GM19438 (cell line): ENCODE results near the gene BTBD16.

Experiments used
- ATAC-seq: cut with Tn5 transposase; IDR thresholded peaks from one replicate; pipeline ENCODE4 v1.9.1; 2021; ENCODE audit warnings: low read depth; ENCODE audit not compliant: unreplicated experiment

BTBD16 gene

DNA sequence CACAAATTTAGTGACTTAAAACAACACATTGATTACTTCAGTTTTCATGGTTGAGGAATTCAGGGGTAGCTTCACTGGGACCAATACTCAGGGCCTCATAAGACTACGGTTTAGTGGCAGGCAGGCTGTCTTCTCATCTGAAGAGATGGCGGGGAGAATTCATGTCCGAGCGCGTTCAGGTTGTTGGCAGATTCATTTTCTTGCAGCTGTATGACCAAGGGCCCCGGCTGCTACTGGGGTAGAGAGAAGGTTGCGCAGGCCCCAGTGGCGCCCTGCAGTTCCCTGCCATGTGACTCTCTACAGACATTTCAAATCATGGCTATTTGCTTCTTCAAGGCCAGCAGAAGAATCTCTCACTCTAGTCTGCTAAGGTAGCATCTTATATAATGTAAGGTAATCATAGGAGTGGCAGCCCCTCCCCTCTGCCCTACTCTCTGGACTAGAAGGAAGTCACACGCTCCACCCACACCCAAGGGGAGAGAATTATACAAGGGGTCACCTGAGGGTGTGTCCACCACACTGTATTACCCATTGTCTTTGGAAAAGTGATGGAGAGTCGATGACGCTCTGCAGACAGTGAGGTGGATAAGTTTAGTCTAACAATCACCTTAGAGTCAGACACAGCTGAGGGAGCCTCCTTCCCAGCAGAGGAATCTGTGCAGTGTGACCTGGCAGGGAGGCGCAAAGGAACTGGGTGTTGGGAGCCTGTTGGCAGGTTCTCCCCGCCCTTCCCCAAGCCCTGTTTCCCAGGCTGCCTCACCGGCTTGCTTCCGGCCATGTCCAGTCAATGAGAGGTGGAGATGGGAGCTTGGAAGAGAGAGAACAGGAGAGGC, 67.7 kb downstream of the BTBD16 start:
- ATAC-seq: no peak

DNA sequence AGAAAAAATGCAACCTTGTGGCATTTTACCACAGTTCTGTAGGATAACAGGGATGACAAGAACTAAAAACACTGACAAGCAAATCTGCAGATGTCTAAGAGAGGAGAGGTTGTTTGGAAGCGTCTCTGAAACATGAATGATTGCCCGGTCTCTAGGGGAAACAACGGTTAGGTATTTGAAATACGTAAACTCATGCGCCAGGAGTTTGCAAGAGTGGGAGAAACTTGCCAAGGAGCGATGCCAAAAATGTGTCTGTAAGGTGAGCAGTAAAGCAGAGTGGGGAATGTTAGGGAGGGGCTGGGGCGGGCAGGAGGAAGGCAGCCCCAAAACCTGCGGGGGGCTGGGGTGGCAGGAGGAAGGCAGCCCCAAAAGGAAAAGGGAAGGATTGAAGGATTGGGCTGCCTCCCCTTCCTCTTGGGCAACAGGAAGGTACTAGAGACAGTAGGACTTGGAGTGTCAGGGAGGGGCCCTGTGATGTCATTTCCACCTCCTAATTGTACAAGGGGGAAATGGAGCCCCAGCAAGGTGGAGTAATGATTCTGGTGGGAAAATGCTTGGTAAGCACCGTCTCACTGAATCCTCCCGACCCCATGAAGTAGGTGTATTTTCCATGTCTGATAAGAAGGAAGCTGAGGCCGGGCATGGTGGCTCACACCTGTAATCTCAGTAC, 70.2 kb downstream of the BTBD16 start:
- no peak for ATAC-seq

DNA sequence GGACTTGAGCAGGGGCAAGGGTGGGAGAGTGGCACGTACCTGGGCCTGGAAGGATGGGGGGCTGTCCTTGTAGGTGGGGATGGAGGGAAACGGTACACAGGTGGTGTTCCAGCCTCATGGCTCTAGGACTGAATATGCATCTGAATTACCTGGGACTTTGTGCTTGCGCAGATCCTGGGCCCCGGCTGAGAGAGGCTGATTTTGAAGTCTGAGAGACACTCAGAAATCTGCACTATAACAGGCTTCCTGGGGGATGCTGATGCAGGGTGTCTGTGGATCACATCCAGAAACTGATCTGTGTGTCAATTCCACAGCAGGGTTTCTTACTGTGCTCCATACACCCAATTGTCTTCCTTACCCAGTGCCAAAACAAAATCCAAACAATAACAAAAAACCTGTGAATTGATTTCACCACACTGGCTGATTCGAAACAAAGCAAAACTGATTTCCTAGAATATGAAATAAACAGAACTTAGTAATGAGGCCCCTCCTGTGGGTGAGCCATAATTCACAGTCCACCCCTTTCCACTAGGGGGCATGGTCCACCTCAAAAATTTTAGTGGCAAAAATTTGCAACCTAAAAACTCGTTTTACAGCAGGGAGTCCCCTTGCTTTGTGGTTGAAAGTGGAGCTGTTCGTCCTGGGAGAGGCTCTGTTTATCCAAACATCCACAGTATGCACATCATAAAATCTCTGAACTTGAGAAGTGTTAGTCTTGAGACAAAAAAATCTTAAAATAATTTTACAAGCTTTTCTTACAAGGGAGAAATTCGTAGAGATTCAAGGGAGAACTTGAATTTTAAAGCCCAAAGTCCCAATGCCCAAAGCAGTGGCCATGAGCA, 71.4 kb downstream of the BTBD16 start:
- no peak for ATAC-seq

DNA sequence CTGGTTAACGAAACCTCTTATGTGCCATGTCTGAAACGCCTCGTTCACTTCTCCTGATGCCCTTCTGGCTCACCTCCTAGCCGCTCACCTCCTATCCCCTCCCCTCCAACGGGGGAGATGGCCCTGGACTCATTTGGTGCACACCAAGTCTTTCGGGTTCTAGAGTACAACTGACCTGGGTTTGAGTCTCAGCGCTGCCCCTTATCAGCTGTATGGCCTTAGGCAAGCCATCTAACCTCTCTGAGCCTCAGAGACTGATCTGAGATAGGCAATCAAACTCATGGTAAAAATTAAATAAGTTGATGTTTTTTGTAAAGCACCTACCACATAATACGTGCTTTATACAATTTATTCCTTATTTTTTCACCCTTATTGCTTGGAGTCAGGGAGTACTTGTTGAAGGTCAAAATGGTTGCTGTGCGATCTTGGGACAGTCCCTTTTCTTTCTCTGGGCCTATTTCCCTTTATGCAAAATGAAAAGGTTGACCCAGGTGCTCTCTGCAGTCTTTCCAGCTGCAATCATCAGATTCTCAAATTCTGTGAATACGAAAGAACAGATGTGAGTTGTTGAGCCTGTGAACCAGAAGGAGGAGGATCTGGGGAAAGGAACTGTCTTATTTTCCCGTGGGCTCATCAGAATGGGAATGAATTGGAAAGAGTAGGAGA, 72.2 kb downstream of the BTBD16 start:
- no peak for ATAC-seq

DNA sequence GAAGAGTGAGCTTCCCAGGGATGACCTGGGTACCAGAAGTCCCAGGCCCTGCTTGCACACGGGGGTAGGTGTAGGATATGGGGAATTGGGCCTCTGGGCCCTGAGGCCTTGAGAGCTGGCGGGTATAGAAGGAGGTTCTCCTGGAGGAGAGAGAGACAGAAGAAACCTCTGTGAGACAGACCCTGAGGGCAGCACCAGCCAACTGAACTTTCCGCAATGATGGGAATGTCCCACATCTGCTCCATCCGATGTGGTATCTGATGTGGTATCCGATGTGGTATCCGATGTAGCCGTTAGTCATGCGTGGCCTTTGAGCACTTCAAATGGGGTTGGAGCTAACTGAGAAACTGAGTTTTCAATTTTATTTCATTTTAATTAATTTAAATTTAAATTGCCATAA, 72.8 kb downstream of the BTBD16 start:
- no peak for ATAC-seq

DNA sequence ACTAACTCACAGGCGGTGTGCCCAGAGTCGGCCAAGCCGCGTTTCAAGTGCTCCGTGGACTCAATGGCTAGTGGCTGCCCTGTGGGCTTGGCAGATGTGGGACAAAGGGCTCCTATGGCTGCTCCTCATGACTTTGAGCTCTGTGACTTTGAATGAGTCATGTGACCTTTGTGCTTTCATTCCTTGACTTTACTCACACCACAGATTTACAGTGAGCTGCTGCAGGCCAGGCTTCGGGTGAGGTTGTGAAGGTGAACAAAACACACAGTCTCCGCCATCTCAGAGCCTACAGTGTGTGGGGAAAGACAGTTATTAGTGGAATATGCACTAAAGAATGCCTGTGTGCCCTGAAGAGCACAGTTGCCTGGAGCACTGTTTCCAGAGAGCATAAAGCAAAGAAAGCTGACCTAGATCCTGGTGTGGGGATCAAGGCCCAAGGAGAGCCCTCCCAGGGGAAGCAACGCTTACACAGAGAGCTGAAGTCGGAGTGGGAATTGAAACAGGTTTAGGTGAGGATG, 73.7 kb downstream of the BTBD16 start:
- ATAC-seq: no peak

DNA sequence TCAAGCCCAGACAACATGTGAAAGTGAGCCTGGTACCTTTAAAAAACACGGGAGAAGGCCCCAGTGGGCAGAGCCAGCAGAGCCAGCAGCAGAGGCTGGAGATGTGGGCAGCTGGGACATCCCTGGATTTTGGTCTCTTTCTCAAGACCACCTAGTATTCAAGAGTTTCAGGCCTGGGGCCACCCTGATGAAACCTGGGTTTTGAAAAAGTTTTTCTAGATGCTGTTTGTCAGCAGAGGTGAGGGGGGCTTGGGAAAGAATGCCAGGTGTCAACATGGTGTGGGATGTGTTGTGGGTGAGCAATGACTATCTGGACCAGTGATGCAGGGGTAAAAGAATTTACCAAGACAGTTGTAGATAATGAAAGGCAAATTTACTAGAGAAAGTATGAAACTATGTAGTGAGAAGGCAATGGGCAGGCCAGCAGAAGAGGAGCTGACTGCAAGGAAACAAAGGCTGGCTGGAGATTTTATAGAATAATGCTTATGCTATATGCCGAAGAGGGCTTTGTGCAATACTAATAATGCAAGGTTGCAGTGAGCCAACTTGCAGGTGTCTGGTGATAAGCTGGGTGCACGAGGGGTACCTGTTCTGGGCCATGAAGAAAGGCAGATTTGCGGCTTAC, 75.3 kb downstream of the BTBD16 start:
- no peak for ATAC-seq

DNA sequence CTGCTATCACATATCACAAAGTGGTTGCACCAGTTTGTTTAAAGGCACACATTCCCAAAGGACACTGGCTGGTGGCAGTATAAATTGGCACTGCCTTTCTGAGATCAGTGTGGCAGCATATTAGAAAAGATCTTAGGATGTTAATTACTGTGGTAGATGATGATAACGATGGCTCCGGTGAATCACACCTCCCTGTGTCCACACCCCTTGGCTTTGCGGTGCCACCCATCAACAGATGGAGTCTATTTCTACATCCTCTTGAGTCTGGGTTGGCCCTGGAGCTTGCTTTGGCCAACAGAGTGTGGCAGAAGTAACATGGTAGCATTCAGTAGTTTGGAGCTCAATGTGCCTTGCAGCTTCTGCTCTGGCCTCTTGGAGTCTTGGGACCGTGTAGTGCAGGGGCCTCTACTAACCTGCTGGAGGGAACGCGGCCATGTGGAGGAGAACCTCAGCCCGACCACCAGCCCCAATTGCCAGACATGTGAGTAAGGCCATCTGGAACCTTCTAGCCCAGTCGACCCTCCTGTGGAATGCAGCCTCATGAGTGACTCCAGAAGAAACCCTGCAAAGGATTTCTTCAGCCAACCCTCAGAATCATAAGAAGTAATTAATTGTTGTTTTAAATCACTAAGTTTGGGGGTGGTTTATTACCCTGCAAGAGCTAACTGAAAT, 76.2 kb downstream of the BTBD16 start:
- ATAC-seq: no peak

DNA sequence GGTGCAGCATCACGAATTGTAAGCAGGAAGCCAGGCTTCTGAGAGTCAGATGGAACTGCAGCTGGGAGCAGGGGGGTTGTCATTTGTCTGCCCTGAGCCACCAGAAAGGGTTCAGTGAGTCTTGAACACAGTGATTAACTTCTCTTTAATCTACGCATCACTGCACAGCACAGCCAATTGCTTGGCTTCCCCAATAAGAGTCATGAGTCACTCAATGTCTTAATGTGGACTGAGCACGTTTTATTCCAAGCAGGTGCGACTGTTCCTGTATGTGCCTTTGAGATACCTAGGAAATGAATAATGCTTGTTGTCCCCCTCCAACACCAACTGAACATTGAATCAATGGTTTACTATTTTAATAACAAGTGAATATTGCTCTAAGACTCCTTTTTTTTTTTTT, 77.4 kb downstream of the BTBD16 start:
- no peak for ATAC-seq

DNA sequence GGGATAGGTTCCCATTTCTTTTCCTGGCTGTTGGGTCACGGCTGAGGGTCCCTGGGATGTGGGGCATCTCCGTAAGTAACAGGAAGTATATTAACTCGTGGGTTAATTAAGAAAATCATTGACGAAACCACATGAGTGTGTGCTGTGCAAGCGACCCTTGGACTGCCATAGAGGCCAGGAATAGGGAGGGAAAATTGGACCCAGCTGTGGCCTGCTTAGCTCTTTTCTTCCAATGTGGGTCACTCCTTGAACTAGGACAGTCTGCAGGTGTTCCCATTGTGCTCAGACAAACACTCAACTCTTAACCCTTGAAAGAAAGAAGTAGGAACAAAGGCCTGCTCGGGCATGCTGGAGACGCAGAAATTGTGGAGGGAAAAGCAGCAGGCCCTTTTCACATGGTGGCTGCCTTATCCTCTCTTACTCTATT, 77.9 kb downstream of the BTBD16 start:
- no peak for ATAC-seq

DNA sequence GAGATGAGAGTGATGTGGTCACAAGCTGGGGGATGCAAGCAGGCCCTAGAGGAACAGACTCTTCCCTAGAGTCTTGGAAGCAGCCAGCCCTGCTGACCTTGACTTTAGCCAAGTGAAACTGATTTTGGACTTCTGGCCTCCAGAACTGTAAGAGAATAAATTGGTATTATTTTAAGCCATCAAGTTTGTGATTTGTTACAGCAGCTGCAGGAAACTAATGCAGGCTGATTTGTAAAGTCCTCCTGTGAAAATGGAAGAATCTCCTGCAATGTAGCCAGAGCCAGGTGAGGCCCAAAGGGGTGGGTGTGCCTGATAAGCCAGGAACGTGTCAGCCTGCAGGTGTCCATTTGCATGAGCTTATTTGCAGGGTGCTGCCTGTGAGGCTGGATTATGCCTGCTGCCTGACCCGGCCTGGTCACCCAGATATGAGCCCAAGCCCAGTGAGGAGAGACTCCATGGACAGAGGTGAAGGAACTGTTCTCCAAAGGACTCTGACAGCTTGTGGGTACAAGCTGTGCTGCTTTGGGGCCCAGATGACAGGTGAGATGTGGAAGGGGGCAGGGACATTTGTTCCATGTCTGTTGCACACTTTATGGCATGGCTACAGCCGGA, 78.8 kb downstream of the BTBD16 start:
- ATAC-seq: no peak

DNA sequence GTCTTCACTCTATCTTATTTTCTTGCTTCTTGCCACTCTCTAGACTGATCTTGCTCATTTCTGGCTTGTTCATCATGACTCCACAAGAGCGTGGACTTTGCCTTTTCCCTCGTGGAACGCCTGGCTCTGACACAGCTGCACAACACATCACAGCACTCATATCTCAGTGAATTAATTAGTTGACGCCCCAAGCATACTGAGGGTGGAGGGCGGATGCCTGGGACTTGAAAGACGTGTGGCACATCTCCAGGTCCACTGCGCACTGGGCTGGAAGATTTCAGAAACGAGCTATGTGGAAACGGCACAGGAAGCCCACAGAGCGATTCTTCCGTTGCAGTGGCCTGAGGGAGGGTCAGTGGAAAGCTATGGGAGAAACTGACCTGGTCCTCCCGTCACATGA, 79.8 kb downstream of the BTBD16 start:
- no peak for ATAC-seq

DNA sequence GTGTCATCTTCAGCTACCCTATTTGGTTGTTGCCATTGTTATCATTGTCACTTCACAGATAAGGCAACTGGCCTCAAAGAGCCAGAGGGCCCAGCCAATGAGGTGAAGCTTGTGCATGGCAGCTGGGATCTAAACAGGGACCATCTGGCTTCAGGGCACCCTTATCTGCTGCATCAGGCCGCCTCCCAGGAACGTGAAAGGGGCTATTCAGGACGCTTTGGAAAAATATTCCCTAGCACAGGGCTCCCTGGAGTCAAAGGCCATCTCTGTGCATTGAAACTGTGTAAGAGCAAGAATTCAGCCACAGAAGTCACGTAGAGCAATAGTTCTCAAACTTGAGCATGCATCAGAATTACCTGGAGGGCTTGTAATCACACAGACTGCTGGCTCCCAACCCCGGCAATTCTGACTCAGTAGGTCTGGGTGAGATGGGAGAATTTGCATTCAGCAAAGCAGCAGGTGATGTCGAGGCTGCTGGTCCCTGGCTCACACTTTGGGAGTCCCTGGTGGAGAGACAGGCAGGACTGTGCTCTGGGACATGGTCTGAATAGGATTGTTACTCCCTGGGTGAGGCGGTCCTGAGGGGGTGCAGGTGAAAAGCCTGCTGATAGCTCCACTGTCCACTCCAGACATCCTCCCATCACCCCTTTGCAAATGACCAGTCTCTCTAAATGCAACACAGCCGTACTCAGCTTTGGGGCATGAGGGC, 81.9 kb downstream of the BTBD16 start:
- ATAC-seq: no peak

DNA sequence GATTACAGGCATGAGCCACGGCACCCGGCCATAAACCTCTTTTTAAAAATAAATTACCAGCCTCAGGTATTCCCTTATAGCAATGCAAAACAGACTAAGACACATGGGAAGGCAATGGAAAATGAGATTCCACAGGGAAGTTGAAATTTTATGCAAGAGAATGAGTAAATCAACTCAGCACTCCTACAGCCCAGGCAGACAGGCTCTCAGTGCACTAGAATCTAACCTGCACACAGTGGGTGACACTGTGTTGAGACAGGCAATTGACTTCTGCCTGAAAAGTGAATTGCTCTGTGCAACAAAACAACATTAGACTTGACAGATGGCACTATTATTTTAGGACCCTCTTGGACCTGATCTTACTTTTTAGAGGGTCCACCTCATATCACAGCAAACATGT, 83.3 kb downstream of the BTBD16 start:
- no peak for ATAC-seq

DNA sequence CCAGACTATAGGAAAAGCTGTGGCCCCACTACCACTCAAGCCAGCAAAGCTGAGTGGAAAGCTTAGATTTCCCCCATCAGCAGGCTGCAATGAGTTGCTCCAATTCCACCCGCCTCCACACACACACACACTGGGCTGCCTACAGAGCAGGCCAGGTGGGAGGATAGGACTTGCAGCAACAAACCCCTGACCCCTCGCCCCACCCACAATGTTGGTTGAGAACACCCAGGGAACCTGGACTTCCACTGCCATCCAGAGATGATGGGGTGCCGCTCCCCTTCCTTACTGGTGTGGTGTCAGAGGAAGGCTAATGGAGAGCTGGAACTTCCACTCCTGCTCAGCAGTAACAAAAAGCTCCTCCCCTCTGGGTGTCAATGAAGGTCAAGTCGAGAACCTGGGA, 86.6 kb downstream of the BTBD16 start:
- ATAC-seq: no peak

DNA sequence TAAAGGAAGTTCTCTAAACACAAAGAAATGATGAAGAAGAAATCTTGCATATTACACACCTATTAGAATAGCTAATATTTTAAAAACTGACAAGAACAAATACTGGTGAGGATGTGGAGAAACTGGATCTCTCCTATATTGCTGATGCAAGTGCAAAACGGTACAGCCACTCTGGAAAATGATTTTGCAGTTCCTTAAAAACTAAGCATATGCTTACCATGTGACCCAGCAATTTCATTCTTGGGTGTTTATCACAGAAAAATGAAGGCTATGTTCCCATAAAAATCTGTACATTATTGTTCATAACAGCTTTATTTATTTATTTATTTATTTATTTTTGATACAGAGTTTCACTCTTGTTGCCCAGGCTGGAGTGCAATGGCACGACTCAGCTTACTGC, 88.5 kb downstream of the BTBD16 start:
- no peak for ATAC-seq

DNA sequence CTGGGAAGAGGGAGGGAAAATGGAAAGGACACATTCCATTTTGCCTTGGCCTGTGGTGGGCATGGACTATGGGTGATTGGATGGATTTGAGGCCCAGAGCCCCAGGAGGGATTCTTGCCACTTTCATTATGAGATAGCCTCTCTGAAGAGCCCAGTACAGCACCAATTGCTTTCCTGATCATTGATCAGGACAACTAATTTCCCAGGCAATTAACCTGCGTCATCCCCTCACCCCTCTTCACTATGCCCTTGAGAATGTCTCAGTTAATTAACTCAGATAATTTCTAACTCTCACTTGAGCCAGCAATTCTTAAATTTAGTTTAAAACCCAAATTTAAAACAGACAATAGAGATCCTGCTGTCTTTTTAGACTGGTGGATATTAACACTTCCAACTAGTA, 90.0 kb downstream of the BTBD16 start:
- no peak for ATAC-seq

DNA sequence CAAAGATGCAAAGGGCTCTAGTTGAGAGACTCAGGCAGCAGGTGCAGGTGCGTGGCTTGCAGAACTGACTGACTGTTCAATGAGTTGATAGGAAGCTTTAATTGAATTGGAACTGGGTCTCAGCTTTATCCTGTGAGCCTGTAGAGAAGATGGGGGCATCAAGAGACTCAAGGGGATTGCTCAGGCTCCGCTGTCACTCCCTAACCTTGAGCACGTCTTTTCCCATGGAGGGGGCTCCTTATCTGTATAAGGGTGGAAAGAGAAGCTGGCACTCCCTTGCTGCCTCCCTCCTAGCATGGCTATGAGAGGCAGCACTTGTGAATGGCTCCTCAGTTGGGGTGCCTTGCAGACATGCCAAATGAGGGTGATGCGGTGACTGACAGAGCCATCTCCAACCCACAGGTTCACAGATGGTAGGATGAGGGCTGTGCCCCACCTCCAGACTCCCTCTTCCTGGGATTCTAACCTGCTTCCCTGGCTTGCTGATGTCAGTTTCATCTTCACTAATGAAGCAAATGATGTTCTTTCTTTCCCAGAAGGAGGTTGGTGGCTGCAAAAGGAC, 91.0 kb downstream of the BTBD16 start:
- no peak for ATAC-seq
